GM12878 (cell line): ENCODE data around the gene CHKA.

Experiments used
- ATF7 ChIP-seq: fragments of 450-650 bp; IDR thresholded peaks from 2 replicates; pipeline ENCODE4 v1.6.1; 2016; ENCODE audit warnings: low read depth, mild to moderate bottlenecking
- CHD4 ChIP-seq: fragments of 200-600 bp; sonication (generic); IDR thresholded peaks from 2 replicates; pipeline ENCODE4 v1.6.1; 2016; ENCODE audit warnings: mild to moderate bottlenecking
- CREB1 ChIP-seq: IDR thresholded peaks from 2 replicates; pipeline ENCODE4 v1.6.1; 2012; ENCODE audit warnings: low read depth, mild to moderate bottlenecking, inconsistent platforms
- EZH2 ChIP-seq: IDR thresholded peaks from 2 replicates; pipeline ENCODE4 v1.6.1; 2012; ENCODE audit warnings: low read depth, mild to moderate bottlenecking, control low read depth, inconsistent platforms, low read length, borderline replicate concordance; ENCODE audit not compliant: control insufficient read depth
- JUND ChIP-seq: IDR thresholded peaks from 2 replicates; pipeline ENCODE4 v1.6.1; 2012; ENCODE audit warnings: low read depth, mild to moderate bottlenecking, low read length, improper control_type of control experiment, moderate library complexity
- ZSCAN29 ChIP-seq: fragments of 450-650 bp; IDR thresholded peaks from 2 replicates; pipeline ENCODE4 v1.6.1; 2017; ENCODE audit warnings: mild to moderate bottlenecking, moderate library complexity
- TF ChIP-seq, protein P1 (sequence below), 3 experiments: IDR thresholded peaks in 2 of 3; conservative IDR thresholded peaks in 1 of 3; 2 replicates each; pipeline ENCODE4 v1.5.1; 2011; ENCODE audit warnings: low read depth in 3 of 3, low read length in 3 of 3, mild to moderate bottlenecking in 3 of 3, control low read depth in 2 of 3, moderate library complexity in 2 of 3, inconsistent platforms in 1 of 3, mixed read lengths in 1 of 3; ENCODE audit not compliant: control insufficient read depth in 2 of 3, insufficient read depth in 1 of 3; ENCODE audit errors: extremely low read depth in 1 of 3
- TF ChIP-seq, protein P2 (sequence below): IDR thresholded peaks from 2 replicates; pipeline ENCODE4 v1.6.1; 2012; ENCODE audit warnings: low read depth, low read length, improper control_type of control experiment

DNA sequence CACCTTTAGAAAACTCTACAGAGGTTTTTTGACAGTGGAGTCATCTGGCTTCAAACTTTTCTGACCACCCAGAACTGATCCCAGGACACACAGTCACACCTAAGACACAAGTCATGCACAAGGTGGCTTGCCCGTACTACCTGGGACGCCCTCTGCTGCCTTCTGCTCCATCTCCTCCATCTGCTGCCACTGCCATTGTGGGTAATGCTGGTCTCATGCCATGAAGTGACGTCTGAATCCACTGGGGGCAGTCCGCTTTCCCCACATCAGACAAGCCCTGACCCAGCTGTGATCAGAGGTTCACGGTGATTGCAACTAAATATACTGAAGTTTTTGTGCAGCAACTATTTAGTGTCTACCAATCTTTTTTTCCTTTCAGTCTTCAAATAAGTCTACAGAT is 96.1 kb downstream of the CHKA start:
- no peak for TF ChIP-seq CREB1
- no peak for TF ChIP-seq JUND
- TF ChIP-seq, protein P1, sequence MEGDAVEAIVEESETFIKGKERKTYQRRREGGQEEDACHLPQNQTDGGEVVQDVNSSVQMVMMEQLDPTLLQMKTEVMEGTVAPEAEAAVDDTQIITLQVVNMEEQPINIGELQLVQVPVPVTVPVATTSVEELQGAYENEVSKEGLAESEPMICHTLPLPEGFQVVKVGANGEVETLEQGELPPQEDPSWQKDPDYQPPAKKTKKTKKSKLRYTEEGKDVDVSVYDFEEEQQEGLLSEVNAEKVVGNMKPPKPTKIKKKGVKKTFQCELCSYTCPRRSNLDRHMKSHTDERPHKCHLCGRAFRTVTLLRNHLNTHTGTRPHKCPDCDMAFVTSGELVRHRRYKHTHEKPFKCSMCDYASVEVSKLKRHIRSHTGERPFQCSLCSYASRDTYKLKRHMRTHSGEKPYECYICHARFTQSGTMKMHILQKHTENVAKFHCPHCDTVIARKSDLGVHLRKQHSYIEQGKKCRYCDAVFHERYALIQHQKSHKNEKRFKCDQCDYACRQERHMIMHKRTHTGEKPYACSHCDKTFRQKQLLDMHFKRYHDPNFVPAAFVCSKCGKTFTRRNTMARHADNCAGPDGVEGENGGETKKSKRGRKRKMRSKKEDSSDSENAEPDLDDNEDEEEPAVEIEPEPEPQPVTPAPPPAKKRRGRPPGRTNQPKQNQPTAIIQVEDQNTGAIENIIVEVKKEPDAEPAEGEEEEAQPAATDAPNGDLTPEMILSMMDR (IDR thresholded peaks at IDR 0.05 in 2 of 3, conservative IDR thresholded peaks at IDR 0.05 in 1 of 3; ENCODE audit: control insufficient read depth in 2 of 3, extremely low read depth in 1 of 3, insufficient read depth in 1 of 3, low read depth in 3 of 3, low read length in 3 of 3): peak in 1 of 3 experiments; percentile 20; a peak in 1 of 6 replicates
- no peak for TF ChIP-seq EZH2
- no peak for TF ChIP-seq CHD4
- TF ChIP-seq ZSCAN29: no peak
- TF ChIP-seq, protein P2, sequence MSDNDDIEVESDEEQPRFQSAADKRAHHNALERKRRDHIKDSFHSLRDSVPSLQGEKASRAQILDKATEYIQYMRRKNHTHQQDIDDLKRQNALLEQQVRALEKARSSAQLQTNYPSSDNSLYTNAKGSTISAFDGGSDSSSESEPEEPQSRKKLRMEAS: no peak
- no peak for TF ChIP-seq ATF7
